ENCODE results near the gene ZNF689.
"Not testable (repeated sequence)": the region's sequence is repeated elsewhere in the genome, so short reads cannot be mapped to it uniquely, and the experiment has no call there.

Gene ZNF689

DNA sequence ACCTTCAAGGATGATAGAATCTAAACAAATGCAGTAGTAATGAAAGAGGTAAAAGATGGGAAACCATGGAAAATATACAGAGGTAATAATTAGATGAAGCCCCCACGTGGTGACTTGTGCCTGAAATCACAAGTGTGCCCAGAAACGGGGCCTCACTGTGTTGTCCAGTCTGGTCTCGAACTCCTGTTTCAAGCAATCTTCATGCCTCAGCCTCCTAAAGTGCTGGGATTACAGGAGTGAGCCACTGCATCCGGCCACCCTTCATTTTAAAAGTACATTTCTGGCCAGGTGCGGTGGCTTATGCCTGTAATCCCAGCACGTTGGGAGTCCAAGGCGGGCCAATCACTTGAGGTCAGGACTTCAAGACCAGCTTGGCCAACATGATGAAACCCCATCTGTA lies 26.4 kb upstream of the ZNF689 start:
- DNase-seq (ENCODE audit: low read depth in 2 of 2): no peak

DNA sequence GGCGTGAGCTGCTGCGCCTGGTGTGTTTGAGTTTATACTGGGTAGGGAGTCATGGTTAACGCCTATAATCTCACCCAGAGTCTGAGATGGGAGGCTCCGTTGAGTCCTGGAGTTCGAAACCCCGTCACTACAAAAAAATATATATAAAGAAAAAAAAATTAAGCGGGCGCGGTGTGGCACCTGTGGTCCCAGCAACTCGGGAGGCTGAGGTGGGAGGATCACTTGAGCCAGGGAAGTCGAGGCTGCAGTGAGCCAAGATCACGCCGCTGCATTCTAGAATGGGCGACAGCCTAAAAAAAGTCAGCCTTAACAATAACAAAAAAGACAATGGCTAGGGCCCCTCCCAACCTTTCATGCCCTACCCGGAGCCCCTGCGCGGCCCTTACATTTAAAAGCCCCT lies 23.3 kb upstream of the ZNF689 start:
- DNase-seq (ENCODE audit: low read depth in 2 of 2): no peak

DNA sequence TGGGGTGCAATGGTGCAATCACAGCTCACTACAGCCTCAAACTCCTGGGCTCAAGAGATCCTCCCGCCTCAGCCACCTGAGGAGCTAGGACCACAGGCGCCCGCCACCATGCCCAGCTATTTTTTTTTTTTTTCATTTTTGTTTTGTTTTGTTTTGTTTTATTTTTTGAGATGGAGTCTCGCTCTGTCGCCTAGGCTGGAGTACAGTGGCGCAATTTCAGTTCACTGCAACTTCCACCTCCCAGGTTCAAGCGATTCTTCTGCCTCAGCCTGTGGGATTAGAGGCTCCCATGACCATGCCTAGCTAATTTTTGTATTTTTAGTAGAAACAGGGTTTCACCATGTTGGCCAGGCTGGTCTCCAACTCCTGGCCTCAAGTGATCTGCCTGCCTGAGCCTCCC lies 22.3 kb upstream of the ZNF689 start:
- not testable (repeated sequence) for DNase-seq (ENCODE audit: low read depth in 2 of 2)

DNA sequence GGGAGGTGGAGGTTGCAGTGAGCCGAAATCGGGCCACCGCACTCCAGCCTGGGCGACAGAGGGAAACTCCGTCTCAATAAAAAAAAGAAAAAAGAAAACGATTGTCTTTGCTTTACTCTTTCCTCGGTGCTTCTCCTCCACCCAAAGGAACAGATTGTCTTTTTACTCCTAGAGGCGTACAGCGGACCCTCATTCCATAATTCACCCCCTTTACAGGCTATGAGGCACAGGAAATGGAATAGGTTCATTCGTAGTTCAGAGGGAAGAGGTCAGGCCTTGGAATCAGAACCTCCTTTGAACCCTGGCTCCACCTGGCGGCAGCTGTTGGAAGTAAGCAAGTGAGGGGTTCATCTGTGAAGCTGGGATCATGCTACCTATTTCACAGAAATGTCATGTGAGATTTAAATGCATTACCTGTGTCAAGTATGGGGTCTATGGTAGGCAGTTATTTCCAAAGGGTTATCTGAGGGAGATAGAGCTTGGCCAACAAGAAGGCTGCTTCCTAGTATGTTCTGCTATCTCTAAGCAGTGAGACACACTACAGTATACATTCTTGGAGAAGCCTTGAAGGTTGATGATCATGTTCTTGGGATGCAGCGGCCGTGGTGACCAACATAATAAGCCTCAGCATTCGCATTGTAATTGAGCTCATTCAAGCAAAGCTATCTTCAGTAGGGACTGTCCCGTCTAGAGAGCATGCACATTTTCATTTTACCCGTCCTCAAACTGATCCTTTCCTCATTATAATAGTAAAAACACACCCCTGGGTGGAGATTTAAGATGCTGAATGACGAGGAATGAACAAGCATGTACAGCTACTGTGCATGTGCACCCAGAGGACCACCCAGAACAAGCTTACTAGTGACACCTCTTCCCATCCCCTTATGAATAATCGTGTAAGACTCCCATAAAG lies 18.7 kb upstream of the ZNF689 start:
- peak; percentile 69 to 88 for DNase-seq (ENCODE audit: low read depth in 2 of 2)

DNA sequence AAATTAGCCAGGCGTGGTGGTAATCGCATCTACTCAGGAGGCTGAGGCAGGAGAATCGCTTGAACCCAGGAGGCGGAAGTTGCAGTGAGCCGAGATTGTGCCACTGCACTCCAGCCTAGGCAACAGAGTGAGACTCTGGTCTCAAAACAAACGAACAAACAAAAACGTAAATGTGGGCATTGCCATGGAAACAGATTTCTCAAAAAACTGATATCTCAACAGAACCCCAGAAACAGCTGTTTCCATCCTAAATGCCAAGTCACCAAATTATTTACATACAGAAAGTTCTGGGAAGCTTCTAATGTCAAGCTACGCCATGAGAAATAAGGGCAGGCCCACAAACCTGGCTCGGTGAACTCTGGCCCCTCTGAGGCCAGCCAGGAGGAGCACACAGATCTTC lies 16.0 kb upstream of the ZNF689 start:
- no peak for DNase-seq (ENCODE audit: low read depth in 2 of 2)

DNA sequence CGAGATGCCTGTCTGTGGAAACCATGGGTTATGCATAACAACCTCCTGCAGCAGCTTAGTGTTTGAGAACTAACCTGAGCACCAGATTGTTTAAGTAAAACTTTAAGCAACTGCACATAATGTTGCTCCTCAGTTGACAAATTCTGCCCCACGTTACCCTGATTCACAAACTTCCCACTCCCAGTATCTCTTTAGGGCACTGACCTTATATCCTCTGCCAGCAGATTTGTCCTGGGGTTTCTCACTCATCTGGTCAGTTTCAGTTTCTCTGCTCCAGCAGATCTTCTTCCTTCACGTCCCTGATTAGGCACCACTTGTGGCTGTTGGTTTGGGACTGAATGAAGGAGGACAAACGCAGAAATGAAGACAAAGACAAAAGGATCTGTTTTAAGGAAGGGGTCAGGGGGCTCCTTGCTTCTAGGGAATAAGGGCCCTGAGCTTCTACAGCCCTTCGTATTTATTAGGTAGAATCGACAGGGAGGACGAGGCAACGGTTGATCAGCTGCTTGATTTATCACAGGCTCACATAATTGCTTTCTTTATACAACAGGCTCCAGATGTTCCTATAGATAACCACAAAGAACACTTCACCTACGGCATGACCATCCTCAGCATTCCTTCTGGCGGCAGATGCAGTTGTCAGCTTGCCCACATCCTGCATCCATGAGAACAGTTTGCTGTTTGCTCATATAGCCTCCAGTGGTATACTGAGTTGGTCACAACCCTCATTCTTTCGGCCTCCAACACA lies 13.5 kb upstream of the ZNF689 start:
- DNase-seq (ENCODE audit: low read depth in 2 of 2): no peak

DNA sequence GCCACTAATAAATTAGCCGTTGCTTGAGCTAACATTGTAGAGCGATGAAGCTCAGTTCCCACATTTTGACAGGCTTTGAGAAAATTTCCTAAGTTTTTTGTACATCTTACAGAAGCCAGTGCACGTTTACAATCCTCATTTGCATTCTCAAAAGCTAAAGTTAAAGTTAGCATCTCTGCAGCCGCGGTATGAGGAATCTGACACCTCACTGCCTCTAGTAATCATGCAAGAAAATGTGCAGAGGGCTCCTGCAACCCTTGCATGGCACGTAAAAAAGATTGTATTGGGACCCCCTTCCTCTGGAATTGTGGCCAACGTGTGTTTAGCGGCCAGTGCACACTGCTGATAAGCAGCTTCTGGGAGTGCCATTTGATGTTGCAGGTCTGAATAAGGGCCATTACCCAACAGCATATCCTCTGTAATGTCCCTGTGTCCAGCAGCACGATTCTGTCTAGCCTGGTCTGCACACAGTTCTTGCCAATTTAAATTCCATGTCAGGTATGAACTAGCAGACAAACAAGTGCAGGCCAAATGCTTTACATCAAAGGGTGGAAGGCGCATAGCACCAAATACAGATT lies 12.4 kb upstream of the ZNF689 start:
- DNase-seq (ENCODE audit: low read depth in 2 of 2): no peak

DNA sequence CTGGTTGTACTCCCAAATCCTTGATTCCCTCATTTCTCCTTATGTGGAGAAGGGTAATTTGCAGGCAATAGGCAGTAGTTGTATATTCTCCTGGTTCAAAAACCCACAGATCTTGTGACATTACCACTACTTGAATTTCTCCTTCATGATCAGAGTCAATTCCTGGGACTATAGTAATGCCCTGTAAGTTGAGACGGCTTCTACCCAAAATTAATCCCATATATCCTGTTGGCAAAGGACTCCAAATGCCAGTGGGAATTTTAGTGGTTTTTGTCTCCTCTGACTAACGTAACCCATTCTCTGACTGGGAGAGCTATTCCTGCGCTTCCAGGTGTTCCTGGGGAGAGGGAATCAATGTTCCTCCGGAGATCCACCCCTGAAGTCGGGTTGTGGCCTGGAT lies 11.6 kb upstream of the ZNF689 start:
- no peak for DNase-seq (ENCODE audit: low read depth in 2 of 2)

DNA sequence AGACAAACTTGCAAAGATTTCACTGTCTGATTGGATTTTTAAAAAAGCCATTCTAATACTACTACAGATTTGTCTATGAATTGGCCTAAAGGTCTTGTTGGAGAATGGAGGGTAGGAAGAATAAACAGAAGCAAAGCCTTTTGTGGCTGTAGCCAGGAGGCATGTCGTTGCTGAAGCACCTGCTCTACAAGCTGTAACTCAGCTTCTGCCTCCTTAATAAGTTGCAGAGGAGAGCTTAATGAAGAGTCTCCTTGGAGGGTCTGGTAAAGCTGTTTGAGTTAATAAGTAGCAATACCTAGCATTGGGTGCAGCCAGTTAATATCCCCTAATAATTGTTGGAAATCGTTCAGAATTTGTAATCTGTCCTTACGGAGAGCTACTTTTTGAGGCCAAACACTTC lies 10.0 kb upstream of the ZNF689 start:
- no peak for DNase-seq (ENCODE audit: low read depth in 2 of 2)

DNA sequence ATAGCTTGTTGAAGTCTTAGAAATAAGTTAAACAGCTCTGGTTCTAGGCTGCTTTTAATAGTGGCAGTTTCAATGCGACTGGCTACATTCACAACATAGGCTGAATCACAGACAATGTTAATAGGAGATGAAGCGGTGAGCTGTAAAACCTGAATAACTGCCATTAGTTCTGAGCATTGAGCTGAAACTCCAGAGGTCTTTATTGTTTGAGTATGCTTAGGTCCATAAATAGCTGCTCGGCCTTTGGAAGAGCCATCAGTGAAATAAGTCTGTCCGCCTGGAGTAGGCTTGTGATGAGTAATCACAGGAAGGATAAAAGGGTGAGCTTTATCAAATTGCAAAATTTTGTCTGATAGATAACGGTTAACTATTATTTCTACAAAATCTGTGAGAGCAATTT lies 9.4 kb upstream of the ZNF689 start:
- no peak for DNase-seq (ENCODE audit: low read depth in 2 of 2)

DNA sequence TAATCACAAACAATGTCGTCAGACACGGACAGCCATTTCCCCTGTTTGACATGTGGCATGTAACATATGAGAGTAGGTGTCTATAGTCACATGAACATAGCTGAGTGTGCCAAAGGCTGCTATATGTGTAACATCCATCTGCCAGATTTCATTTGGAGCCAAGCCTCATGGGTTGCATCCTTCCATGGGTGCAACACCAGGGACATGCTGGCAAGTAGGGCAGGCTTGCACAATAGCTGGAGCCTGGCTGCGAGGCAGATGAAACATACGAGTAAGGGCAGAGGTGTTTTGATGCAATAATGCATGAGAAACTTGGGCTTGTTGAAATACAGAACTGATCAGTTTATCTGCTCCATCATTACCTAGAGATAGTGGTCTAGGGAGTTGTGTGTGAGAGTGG lies 9.0 kb upstream of the ZNF689 start:
- DNase-seq (ENCODE audit: low read depth in 2 of 2): no peak

DNA sequence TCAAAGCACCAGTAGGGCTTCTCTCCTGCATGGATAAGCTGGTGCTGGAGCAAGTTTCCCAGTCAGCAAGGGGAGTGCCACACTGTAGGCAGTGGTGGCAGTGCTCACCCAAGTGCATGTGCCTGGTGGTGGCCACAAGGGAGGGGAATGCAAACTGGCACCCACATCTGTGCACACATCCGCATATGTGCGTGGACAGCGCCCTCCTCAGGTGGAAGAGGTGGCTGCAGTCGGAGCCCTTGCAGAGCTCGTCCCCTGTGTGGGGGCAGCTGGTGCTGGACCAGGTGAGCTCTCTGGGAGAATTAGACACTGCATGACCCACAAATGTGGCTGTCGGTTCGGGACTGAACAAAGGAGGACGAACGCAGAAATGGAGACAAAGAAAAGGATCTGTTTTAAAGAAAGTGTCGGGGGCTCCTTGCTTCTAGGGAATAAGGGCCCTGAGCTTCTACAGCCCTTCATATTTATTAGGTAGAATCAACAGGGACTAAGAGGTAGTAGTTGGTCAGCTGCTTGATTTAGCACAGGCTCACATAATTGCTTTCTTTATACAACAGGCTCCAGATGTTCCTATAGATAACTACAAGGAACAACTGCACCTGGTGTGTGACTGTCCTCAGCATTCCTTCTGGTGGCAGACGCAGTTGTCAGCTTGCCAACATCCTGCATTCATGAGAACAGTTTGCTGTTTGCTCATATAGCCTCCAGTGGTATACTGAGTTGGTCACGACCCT lies 5.3 kb upstream of the ZNF689 start:
- peak; percentile 83 for DNase-seq (ENCODE audit: low read depth in 2 of 2)

DNA sequence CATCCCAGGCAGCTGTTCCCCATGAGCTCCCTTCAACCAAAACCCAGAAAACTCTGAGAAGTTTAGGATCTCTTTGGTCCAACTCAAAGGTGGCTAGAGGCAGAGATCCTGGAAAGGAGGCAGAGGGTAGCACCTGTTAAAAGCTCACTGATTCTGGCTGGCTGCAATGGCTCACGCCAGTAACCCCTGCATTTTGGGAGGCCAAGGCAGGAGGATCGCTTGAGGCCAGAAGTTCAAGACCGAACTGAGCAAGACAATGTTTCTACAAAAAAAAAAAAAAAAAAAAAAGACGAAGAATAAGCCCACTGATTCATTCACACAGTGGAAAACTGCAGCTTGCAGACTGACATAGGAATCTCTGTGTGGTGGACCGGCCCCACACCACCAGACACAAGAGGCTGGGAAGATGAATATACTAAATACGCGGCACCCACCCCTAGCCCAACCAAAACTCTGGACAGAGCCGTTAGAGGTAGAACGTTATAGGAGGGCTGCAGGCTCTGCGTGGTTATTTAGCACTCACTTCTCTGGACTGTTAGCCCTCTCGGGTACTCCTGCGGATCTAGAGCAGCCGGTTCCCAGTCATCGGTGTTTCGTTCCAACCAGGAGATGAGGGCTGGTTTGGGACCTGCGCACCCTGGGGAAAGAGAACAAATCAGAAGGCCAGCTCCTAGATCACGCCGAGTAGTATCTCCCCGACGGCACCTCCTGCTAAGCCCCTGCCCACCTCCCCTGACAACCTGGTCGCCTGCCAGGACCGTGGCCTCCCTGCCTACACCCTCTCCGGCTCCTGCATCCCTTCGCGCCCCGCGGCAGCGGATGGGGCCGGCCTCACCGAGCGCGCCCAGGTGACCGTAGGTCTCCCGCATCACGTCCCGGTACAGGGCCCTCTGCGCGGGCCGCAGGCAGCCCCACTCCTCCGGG lies 925 bp downstream of the ZNF689 start:
- DNase-seq (ENCODE audit: low read depth in 2 of 2): peak in 1 of 2 donors; percentile 21

DNA sequence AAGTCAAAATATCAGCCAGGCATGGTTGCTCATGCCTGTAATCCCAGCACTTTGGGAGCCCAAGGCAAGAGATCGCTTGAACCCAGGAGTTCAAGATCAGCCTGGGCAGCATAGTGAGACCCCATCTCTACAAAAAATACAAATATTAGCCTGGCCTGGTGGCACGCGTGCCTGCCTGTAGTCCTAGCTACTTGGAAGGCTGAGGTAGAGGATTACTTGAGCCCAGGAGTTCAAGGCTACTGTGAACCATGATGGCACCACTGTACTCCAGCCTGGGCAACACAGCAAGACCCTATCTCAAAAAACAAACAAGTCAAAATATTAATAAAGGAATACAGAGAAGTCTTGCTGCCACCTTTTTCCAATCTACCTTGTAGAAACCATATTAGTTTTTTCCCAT lies 4.2 kb downstream of the ZNF689 start:
- no peak for DNase-seq (ENCODE audit: low read depth in 2 of 2)

DNA sequence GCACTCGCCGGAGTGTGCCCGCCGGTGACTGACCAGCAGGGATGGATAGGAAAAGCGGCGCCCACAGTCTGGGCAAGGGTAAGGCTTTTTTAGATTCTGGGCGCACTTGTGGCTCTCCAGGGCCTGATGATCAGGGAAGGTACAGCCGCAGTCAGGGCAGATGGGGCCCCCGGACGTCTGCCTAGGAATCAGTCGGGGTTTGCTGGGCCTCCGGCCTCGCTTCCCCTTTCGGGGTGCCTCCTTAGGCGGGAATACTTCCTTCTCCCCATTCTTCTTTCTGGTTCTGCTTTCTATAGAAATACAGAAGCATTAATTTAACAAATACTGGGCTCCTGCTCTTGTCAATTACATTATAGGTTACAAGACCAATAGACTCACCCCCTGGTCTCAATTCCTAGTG lies 5.0 kb downstream of the ZNF689 start:
- DNase-seq (ENCODE audit: low read depth in 2 of 2): no peak

DNA sequence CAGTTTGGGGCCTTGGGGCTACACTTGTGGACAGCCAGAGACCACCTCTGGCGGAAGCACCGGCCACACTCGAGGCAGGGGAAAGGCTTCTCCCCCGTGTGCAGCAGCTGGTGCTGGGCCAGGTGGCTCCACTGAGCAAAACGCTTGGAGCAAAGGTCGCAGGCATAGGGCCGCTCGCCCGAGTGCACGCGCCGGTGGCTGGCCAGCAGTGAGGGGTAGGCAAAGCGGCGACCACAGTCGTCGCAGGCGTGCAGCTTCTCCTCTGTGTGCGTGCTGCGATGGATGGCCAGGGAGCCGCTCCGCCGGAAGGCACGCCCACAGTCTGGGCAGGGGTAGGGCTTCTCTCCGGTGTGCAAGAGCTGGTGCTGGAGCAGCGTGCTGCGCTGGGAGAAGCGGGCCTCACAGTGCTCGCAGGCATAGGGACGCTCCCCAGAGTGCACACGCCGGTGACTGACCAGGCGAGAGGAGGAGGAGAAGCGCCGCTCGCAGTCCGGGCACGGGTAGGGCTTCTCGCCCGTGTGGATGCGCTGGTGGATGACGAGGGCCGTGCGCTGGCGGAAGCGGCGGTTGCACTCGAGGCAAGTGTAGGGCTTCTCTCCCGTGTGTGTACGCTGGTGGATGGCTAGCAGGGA lies 5.8 kb downstream of the ZNF689 start:
- DNase-seq (ENCODE audit: low read depth in 2 of 2): no peak

DNA sequence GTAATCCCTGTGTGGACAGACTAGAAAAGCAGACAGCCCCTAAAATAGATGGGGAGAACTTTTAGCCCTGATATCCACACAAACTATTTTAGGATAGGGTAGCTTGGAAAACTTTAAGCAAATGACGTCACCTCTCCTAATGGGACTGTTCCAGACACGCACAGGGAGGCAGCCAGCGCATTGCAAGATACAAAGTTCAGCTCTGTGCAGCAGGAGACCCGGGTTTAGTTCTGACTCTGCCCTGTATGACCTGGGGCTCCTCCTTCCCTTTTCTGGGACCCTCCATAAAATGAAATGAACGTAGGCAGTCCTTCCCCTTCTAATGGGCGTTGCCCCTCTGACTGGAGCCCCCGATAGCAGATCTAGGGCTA lies 6.3 kb downstream of the ZNF689 start:
- no peak for DNase-seq (ENCODE audit: low read depth in 2 of 2)

DNA sequence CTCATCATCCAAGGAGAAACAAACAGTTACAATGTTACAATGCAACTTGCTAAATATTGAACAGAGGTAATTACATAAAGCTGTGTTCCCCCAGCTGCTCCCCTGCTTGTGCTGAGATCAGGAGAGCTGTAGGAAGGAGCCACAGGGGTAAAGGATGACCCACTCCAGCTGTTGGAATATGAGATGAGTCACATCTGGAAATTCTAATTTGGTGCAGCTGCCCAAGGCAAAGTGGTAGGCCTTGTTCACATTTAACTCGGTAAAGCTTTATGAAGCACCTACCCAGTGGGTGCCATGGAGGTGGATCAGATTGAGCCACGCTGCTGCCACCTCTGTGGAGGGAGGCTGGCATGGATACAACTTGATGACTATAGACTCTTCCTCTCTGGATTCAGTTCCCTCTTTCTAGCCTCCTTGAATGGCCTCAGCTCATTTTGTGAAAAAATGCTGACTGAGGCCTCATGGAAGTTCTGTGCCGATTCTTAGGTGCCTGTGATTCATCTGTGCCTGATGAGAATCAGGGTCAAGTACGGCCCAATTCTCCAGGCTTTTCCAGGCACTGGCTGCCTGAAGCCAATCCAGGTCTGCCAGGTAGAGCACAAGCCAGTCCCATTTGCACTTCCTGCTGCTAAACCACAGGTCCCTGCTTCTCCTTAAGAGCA lies 7.4 kb downstream of the ZNF689 start:
- no peak for DNase-seq (ENCODE audit: low read depth in 2 of 2)

DNA sequence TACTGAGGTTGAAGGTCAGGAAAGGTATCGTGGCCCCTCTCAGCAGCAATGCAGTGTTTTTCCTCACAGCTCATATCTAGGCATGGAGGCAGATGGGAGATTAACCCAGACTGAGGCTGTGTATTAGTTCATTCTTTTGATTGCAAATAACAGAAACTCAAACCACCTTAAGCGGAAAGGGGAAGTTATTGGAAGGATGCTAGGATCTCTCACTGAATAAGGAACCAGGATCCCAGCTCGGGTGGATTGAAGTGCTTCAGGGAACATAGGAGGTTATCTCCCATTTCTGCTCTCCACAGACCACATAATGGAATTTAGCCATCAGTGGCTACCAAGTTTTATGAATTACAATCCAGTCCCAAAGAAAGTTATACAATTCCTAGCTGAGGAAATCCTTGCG lies 8.2 kb downstream of the ZNF689 start:
- DNase-seq (ENCODE audit: low read depth in 2 of 2): no peak

DNA sequence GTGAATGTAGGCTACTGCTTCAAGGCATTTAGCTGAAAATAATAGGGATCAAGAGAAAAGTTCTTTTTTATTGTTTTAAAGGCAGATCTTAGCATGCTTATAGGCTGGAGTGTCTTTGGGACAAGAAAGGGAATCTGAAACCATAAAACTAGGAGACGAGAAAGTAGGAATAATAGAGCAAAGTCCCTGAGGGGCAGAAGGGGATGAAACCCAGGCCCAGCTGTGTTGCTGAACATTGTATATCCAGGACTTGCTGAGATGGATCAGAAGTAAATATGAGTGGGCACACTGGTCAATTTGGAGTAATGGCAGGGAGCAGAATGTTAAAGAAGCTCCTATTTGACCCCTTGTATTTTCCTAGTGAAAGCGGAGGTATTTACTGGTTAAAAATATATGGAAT lies 9.3 kb downstream of the ZNF689 start:
- DNase-seq (ENCODE audit: low read depth in 2 of 2): no peak

All from stimulated activated CD4-positive, alpha-beta T cell treated with anti-CD3 and anti-CD28 coated beads, Interleukin-15, amount 100 ng/mL, for 48 hours (primary cell).